OCI-LY3 (cell line): ENCODE measurements around the gene MTMR11.

Experiments
- H2AFZ ChIP-seq: fragments of 200-600, 300-600 bp; shearing (Covaris generic); 2 replicates; pipeline ENCODE4 v1.6.0; 2014; ENCODE audit warnings: antibody characterized with exemption, low read depth, low read length
- H3K27ac ChIP-seq: fragments of 200-600, 300-600 bp; sonication (generic); 2 replicates; pipeline ENCODE4 v1.5.1; 2014; ENCODE audit warnings: mild to moderate bottlenecking, low read length, moderate library complexity, mixed read lengths
- H3K27me3 ChIP-seq: fragments of 200-600, 300-600 bp; sonication (generic); 2 replicates; pipeline ENCODE4 v1.6.1; 2014; ENCODE audit warnings: low read depth, low read length, mixed read lengths
- H3K36me3 ChIP-seq: fragments of 200-600, 300-600 bp; sonication (generic); replicated peaks from 2 replicates; pipeline ENCODE3; 2014; ENCODE audit warnings: low read depth, low read length, mixed read lengths
- H3K4me1 ChIP-seq: fragments of 300-600, 200-600 bp; sonication (generic); 2 replicates; pipeline ENCODE4 v1.6.1; 2014; ENCODE audit warnings: low read length, mixed read lengths
- H3K4me2 ChIP-seq: fragments of 200-600, 300-600 bp; sonication (generic); 2 replicates; pipeline ENCODE4 v1.6.1; 2014; ENCODE audit warnings: low read length, mixed read lengths
- H3K4me3 ChIP-seq: fragments of 300-600, 200-600 bp; sonication (generic); 2 replicates; pipeline ENCODE4 v1.5.1; 2014; ENCODE audit warnings: antibody characterized with exemption, mild to moderate bottlenecking, low read length, moderate library complexity
- H3K79me2 ChIP-seq: fragments of 300-600, 200-600 bp; shearing (Covaris generic); 2 replicates; pipeline ENCODE4 v1.6.1; 2014; ENCODE audit warnings: mild to moderate bottlenecking, low read length, mixed read lengths
- H3K9ac ChIP-seq: fragments of 300-600, 200-600 bp; shearing (Covaris generic); 2 replicates; pipeline ENCODE4 v1.6.0; 2014; ENCODE audit warnings: mild to moderate bottlenecking, low read length, moderate library complexity
- H3K9me3 ChIP-seq: fragments of 200-600, 300-600 bp; shearing (Covaris generic); 2 replicates; pipeline ENCODE4 v1.6.1; 2014; ENCODE audit warnings: low read length, mixed read lengths; ENCODE audit not compliant: insufficient read depth
- H4K20me1 ChIP-seq: fragments of 200-600, 300-600 bp; sonication (generic); 2 replicates; pipeline ENCODE4 v1.6.1; 2016; ENCODE audit warnings: low read length, mixed read lengths; ENCODE audit not compliant: insufficient read depth
- CTCF ChIP-seq: fragments of 200-600, 300-600 bp; sonication (generic); IDR thresholded peaks from 2 replicates; pipeline ENCODE4 v1.5.1; 2014; ENCODE audit warnings: antibody characterized with exemption, low read length, low read depth
- EZH2phosphoT487 ChIP-seq: fragments of 200-600 bp; shearing (Covaris generic); IDR thresholded peaks from 2 replicates; pipeline ENCODE4 v1.6.1; 2018; ENCODE audit warnings: antibody characterized with exemption, mixed run types, low read depth

Gene MTMR11

GRCh38 chr1:149936170-149936991 lies at the start of gene MTMR11:
Gene MTMR11 (minus strand): TSS chr1:149936879. CDS start chr1:149936647, 232 bp downstream.
- H2AFZ ChIP-seq = peak within 1 kb of the TSS; percentile 37
- H3K79me2 ChIP-seq = no peaks in the 10 kb centered on the region
- peak within 1 kb of the TSS; percentile 49 for H3K4me3 ChIP-seq
- peak within 1 kb of the TSS; percentile 7; the same call in 1 of the 2 replicates for H3K9ac ChIP-seq
- TF ChIP-seq CTCF (no peak), EZH2phosphoT487 (no peak)
- H3K27ac ChIP-seq = no peak within 1 kb of the TSS
- H4K20me1 ChIP-seq = no peaks in the 10 kb centered on the region
- H3K36me3 ChIP-seq = no peaks in the 10 kb centered on the region
- no peaks in the 10 kb centered on the region for H3K27me3 ChIP-seq
- H3K4me1 ChIP-seq = peaks cover 28% of the 10 kb centered on the region
- peak within 1 kb of the TSS; percentile 43 for H3K4me2 ChIP-seq
- H3K9me3 ChIP-seq = no peaks in the 10 kb centered on the region

GRCh38 chr1:149979972-149980540 lies 43.4 kb upstream of the MTMR11 start:
- TF ChIP-seq CTCF (no peak), EZH2phosphoT487 (no peak)

GRCh38 chr1:149979245-149979971 lies 42.7 kb upstream of the MTMR11 start:
- no peaks in the 10 kb centered on the region for H3K79me2 ChIP-seq
- no peak overlapping the region for H3K9ac ChIP-seq
- H3K27me3 ChIP-seq = peaks cover 8% of the 10 kb centered on the region; the same call in 1 of the 2 replicates
- peaks cover 10% of the 10 kb centered on the region for H3K4me1 ChIP-seq
- no peak overlapping the region for H3K4me3 ChIP-seq
- H3K36me3 ChIP-seq = peaks cover 6% of the 10 kb centered on the region
- H2AFZ ChIP-seq = no peak overlapping the region
- no peaks in the 10 kb centered on the region for H3K9me3 ChIP-seq
- H3K4me2 ChIP-seq = no peak overlapping the region
- peaks cover 35% of the 10 kb centered on the region for H4K20me1 ChIP-seq
- H3K27ac ChIP-seq = no peak overlapping the region
- TF ChIP-seq EZH2phosphoT487 = no peak
- TF ChIP-seq CTCF = no peak

More at GRCh38 chr1:149979972-149980540, 43.4 kb upstream of the MTMR11 start:
- Histone ChIP-seq H3K4me1 (peaks cover 10% of the 10 kb centered on the region), H3K9me3 (no peaks in the 10 kb centered on the region), H3K79me2 (no peaks in the 10 kb centered on the region), H2AFZ (no peak overlapping the region), H3K4me2 (no peak overlapping the region), H4K20me1 (peaks cover 42% of the 10 kb centered on the region), H3K36me3 (peaks cover 5% of the 10 kb centered on the region), H3K4me3 (no peak overlapping the region), H3K27me3 (peaks cover 12% of the 10 kb centered on the region; the same call in 1 of the 2 replicates), H3K27ac (no peak overlapping the region), H3K9ac (no peak overlapping the region)
